ENCODE measurements around the gene PLEKHM2. TPM values are rescaled to one million over a fixed set of nuclear protein-coding genes. Genes with fewer than 3 reads are reported as not detected.

PLEKHM2 gene
- total RNA-seq, 1 donor from 2014 or later: 52.1 TPM

GRCh38 chr1:15730423-15730822 lies 46.3 kb downstream of the PLEKHM2 start:
- peaks cover 3% of the 10 kb centered on the region for H3K36me3 ChIP-seq (ENCODE audit: control insufficient read depth, insufficient read depth, low read length)
- H3K27me3 ChIP-seq (ENCODE audit: control insufficient read depth, insufficient read depth, low read length): no peaks in the 10 kb centered on the region
- H3K4me3 ChIP-seq (ENCODE audit: low read depth, low read length): no peak overlapping the region
- no peak for DNase-seq (ENCODE audit: low read depth)
- TF ChIP-seq CTCF (IDR thresholded peaks at IDR 0.05; ENCODE audit: insufficient read depth, low read length, poor library complexity, severe bottlenecking): no peak

GRCh38 chr1:15730936-15731335 lies 46.8 kb downstream of the PLEKHM2 start:
- no peaks in the 10 kb centered on the region for H3K27me3 ChIP-seq (ENCODE audit: control insufficient read depth, insufficient read depth, low read length)
- TF ChIP-seq CTCF (IDR thresholded peaks at IDR 0.05; ENCODE audit: insufficient read depth, low read length, poor library complexity, severe bottlenecking): no peak
- no peak for DNase-seq (ENCODE audit: low read depth)
- no peak overlapping the region for H3K4me3 ChIP-seq (ENCODE audit: low read depth, low read length)
- H3K36me3 ChIP-seq (ENCODE audit: control insufficient read depth, insufficient read depth, low read length): peaks cover 3% of the 10 kb centered on the region

GRCh38 chr1:15731735-15732685 lies 47.9 kb downstream of the PLEKHM2 start:
- no peak for DNase-seq (ENCODE audit: low read depth)

GRCh38 chr1:15732686-15733081 lies 48.6 kb downstream of the PLEKHM2 start:
- no peak for TF ChIP-seq CTCF (IDR thresholded peaks at IDR 0.05; ENCODE audit: insufficient read depth, low read length, poor library complexity, severe bottlenecking)
- DNase-seq (ENCODE audit: low read depth): no peak
- H3K27me3 ChIP-seq (ENCODE audit: control insufficient read depth, insufficient read depth, low read length): no peaks in the 10 kb centered on the region
- no peak overlapping the region for H3K4me3 ChIP-seq (ENCODE audit: low read depth, low read length)
- H3K36me3 ChIP-seq (ENCODE audit: control insufficient read depth, insufficient read depth, low read length): peaks cover 3% of the 10 kb centered on the region

More at GRCh38 chr1:15731735-15732685, 47.9 kb downstream of the PLEKHM2 start:
- no peak overlapping the region for H3K4me3 ChIP-seq (ENCODE audit: low read depth, low read length)
- TF ChIP-seq CTCF (IDR thresholded peaks at IDR 0.05; ENCODE audit: insufficient read depth, low read length, poor library complexity, severe bottlenecking): no peak
- H3K27me3 ChIP-seq (ENCODE audit: control insufficient read depth, insufficient read depth, low read length): no peaks in the 10 kb centered on the region
- peaks cover 3% of the 10 kb centered on the region for H3K36me3 ChIP-seq (ENCODE audit: control insufficient read depth, insufficient read depth, low read length)

- H3K4me3 ChIP-seq (ENCODE audit: low read depth, low read length): no peak overlapping the region
- no peak for DNase-seq (ENCODE audit: low read depth)
- H3K27me3 ChIP-seq (ENCODE audit: control insufficient read depth, insufficient read depth, low read length): no peaks in the 10 kb centered on the region
- peaks cover 3% of the 10 kb centered on the region for H3K36me3 ChIP-seq (ENCODE audit: control insufficient read depth, insufficient read depth, low read length)
- TF ChIP-seq CTCF (IDR thresholded peaks at IDR 0.05; ENCODE audit: insufficient read depth, low read length, poor library complexity, severe bottlenecking): no peak
Observed at GRCh38 chr1:15733218-15733725, 49.2 kb downstream of the PLEKHM2 start.
